Measurements from ENCODE around the gene SYT6. TPM values are rescaled to one million over a fixed set of nuclear protein-coding genes. Genes with fewer than 3 reads are reported as not detected.

The SYT6 gene
- total RNA-seq, 1 experiment from 2014 or later, result 77.2 TPM

DNA sequence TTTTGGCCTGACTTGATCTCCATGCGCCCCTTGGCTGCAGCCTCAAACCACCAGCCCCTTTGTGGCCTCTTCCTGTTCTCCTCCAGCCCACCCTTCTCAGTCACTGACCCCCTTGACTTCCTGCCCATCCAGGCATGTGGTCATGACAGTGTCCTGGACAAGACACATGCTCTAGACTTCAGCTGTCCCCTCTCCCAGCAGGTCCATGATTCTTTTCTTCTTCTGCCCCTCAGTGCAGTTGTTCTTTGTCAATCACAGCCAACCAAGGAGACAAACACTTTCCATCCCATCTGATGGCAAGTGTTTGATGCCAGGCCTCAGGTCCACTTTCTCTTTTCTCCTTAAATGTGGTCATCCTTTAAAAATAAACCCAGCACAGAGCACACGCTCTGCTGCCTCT, 49.7 kb downstream of the SYT6 start:
- H4K20me1 ChIP-seq (ENCODE audit: control insufficient read depth, insufficient read depth, insufficient read length), result no peaks in the 10 kb centered on the region
- no peaks in the 10 kb centered on the region for H3K79me2 ChIP-seq (ENCODE audit: insufficient read depth, low read length)
- no peaks in the 10 kb centered on the region for H3K9me3 ChIP-seq (ENCODE audit: control insufficient read depth, low read depth, low read length)
- no peak overlapping the region for H3K27ac ChIP-seq (ENCODE audit: insufficient read length, low read depth, low read length)
- no peak overlapping the region for H3K18ac ChIP-seq (ENCODE audit: insufficient read length, low read depth, low read length)
- H3K23me2 ChIP-seq (ENCODE audit: insufficient read length, low read depth, low read length, poor library complexity, severe bottlenecking), result no peaks in the 10 kb centered on the region
- Mint-ChIP-seq H3K4me1 (peaks cover 43 to 44% of the 10 kb centered on the region in 2 experiments), H3K36me3 (ENCODE audit: insufficient read depth in 1 of 3, low read depth in 3 of 3) (peaks cover 32 to 93% (median 88%) of the 10 kb centered on the region in 3 experiments), H3K9me3 (no peaks in the 10 kb centered on the region), H3K4me3 (no peak overlapping the region; a peak in 1 of 5 replicates), H3K27ac (peak overlapping the region; percentile 80 to 93 (median 87); a peak in 5 of 7 replicates), H3K27me3 (ENCODE audit: low read depth) (peaks cover 3% of the 10 kb centered on the region; the same call in 1 of the 2 replicates)
- no peak overlapping the region for H4K5ac ChIP-seq (ENCODE audit: insufficient read length, low read depth, low read length)
- no peak overlapping the region for H4K91ac ChIP-seq (ENCODE audit: insufficient read length, low read depth, low read length)
- H4K8ac ChIP-seq (replicated peaks; ENCODE audit: insufficient read length, low read depth, low read length), result no peak overlapping the region
- H2AK5ac ChIP-seq (ENCODE audit: insufficient read length, low read length), result no peak overlapping the region
- no peak overlapping the region for H3T11ph ChIP-seq (ENCODE audit: low read length)
- no peak overlapping the region for H2AFZ ChIP-seq (ENCODE audit: low read length)
- H2BK120ac ChIP-seq (ENCODE audit: low read depth, low read length, poor library complexity, severe bottlenecking), result no peak overlapping the region
- no peaks in the 10 kb centered on the region for H3K79me1 ChIP-seq (ENCODE audit: insufficient read depth, low read depth, low read length, poor library complexity, severe bottlenecking)
- no peak overlapping the region for H3K4me2 ChIP-seq (ENCODE audit: insufficient read depth, insufficient read length, low read length)
- DNase-seq, result no peak
- no peak overlapping the region for H2BK5ac ChIP-seq (ENCODE audit: insufficient read length, low read length)
- H3K23ac ChIP-seq (ENCODE audit: insufficient read length, low read depth, low read length), result no peak overlapping the region
- no peak overlapping the region for H3K14ac ChIP-seq (ENCODE audit: insufficient read depth, low read length)
- no peak overlapping the region for H3K9ac ChIP-seq (ENCODE audit: extremely low read depth, insufficient read length, low read length)
- H3K27me3 ChIP-seq (ENCODE audit: insufficient read depth, low read length), result no peaks in the 10 kb centered on the region
- H2BK15ac ChIP-seq (ENCODE audit: low read depth, low read length), result no peak overlapping the region
- peaks cover 5% of the 10 kb centered on the region; the same call in 1 of the 2 replicates for H3K4me1 ChIP-seq (ENCODE audit: insufficient read depth, low read length)
- no peak overlapping the region for H3K56ac ChIP-seq (ENCODE audit: insufficient read length, low read depth, low read length)
- TF ChIP-seq CTCF (conservative IDR thresholded peaks at IDR 0.05), result no peak
- H2BK20ac ChIP-seq (ENCODE audit: low read depth, low read length, poor library complexity, severe bottlenecking), result no peak overlapping the region
- no CpG with 5 or more reads among the region's 2 CpGs for WGBS (ENCODE audit: extremely low coverage, insufficient read length, low lambda C conversion rate)
- H3K4ac ChIP-seq (ENCODE audit: low read depth, low read length), result no peak overlapping the region
- H2BK12ac ChIP-seq (ENCODE audit: insufficient read length, low read depth, low read length), result no peak overlapping the region
